Measurements from ENCODE around the gene CCDC158.
"Not testable (repeated sequence)": the region's sequence is repeated elsewhere in the genome, so short reads cannot be mapped to it uniquely, and the experiment has no call there.

Gene CCDC158

DNA sequence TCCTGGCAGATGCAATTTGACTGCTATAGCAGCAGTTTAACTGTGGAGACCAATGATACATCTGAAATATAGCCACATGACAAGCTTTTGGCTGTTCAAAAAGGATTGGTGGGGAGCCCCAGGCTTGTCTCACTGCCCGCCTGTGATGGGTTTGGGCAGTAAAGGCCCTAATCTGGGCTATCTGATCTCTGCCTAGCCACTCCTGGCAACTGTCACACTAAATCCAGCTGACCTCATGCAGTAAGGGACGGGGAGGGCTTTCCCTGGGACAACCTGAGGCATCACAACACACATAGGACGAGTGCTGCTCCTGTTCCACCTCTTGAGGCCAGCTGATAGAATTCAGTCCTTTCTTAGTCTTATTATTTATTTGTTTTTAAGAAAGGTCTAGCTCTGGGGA is 56.2 kb downstream of the CCDC158 start:
- no peak for DNase-seq

DNA sequence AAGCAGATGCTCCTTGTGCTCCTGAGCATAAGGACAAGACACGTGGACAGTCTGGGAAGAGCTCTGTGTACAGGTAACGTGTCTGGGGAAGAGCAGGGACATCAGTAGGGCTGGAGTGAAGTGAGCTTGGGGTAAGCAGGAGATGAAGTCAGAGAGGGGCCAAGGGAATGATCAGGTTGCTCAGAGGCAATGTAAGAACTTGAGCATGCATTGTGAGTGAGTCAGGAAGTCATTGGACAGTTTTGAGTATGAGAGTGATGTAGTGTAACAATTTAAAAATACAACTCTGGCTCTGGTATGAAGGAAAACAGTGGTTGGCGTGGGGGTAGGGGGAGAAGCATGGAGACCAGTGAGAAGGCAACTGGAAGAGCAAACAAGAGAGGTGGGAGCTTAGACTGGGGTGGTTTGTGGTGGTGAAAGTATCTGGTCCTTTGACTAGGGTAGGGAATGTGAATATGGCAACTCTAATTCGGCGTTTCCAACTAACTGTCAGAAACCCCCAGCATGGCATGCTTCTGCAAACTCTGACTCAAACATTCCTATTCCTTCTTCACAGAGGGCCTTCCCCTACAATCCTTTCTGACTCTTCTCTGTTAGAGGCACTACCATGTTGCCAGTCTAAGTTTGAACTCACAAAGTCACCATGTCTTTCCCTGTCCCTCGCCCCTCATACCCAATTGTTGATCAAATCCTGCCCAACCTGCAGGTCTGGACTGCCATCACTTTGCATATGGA is 57.2 kb downstream of the CCDC158 start:
- DNase-seq = no peak

DNA sequence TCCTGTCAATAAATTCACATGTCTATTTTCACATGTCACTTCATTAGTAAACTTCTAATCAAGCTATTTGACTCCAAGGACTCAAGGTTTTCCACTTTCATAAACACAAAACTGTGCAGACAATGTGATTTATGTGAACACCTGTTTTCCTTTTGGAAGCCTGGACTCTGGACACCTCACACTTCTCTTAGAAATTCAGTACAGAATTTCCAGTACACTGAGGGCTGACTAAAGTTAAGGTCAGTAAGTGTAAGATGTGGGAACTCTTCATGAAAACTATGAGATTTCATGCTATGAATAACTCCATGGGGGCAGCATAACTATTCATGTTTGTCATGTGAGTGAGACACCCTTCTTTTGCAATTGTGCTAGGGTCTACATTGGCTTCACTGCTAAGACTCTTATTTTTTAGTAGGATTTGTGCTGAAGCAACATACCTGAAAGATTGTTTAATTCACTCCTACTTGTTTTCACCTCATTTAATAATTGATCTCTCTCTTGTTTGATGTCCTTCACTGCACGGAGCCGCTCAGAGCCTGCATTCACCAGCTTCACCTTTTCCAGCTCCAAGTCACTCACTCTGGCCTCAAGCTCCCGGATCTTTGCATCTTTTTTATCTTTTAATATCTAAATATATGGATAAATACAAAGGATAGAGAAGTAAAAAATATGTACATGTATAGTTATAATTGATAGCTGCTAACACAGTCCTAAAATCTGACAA is 59.1 kb downstream of the CCDC158 start:
- DNase-seq = no peak

DNA sequence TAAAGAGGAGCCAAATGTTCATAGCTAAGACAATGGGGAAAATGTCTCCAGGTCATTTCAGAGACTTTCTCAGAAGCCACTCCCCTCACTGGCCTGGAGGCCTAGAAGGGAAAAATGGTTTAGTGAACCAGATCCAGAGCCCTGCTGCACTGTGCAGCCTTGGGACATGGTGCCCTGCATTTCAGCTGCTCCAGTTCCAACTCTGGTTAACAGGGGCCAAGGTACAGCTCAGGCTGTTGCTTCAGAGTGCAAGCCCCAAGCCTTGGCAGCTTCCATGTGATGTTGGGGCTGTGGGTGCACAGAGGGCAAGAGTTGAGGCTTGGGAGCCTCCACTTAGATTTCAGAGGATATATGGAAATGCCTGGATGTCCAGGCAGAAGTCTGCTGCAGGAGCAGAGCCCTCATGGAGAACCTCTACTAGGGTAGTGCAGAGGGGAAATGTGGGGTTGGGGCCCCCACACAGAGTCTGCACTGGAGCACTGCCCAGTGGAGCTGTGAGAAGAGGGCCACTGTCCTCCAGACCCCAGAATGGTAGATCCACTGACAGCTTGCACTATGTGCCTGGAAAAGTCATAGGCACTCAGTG is 61.0 kb downstream of the CCDC158 start:
- not testable (repeated sequence) for DNase-seq

DNA sequence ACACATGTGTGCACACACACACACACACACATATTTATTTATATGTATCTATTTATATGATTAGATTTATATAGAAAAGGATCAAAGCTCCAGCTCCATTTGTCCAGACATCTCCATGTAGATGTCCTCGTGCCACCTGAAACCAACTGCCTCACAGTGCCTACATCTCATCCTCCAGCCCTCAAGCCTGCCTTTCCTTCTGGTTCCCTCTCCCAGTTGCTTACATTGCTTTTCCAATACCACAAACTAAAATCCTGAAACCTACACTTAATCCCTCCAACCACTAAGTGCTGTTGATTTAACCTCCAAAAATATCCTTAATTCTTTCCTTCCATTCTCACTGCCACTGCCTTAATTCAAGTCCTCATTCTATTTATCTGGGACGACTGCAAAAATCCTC is 63.0 kb downstream of the CCDC158 start:
- no peak for DNase-seq

DNA sequence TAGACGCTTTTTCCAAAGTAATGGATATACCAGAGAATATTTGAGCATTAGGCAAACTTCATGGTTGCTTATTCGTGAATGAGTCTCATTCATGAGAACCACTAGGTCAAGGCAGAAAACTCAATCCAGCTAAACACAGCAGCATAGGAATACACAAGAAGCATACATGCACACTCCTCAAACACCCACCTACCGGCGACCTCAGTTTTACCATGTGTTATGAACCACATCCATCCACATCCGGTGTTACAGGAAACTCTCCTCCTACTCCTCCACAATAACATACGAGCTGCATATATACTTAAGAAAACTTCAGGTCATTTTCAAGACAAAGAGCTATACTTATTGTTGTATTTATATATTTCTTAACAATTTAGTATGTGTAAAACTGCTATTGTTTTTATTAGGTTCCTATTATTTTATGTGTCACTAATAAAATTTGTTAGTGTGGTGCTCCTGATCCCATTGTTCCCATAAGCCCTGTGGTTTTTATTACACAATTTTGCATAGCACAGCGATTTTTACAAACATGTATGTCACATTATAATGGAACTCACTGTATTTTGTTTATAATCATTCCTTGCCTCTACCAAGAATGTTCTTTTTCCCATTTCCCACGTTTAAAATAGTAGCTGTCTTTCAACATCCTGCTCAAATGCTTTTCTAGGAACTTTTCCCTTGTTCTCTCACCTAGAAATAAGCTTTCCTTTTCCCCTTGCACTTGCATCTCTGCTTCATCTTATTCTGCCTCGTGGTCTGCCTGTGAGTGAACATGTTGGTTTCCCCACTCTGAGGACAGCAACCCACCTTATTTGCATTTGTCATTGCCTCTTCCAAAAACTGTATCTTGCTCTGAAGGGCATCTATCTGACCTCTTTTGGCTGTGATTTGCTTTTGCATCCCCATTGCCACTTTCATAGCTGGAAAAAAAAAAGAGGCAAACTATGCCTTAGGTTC is 66.1 kb downstream of the CCDC158 start:
- no peak for DNase-seq

DNA sequence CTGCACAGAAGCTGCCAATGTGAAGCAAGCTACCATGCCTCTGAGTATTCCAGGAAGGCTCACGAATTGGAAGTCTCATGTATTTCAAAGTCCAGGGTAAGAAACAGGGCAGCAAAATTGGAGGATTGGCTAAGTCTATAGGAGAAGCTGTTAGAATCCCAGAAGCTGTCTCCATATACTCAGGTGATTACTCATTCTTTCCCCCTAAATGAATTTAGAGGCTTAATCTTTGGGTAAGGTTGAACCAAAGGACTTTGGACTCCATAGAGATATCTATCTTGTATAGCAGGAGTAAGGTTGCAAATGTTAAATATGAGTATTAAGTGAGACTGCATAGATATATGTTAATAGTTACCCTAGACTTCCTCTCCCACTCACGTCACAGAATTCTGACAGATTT is 78.1 kb downstream of the CCDC158 start:
- no peak for DNase-seq

DNA sequence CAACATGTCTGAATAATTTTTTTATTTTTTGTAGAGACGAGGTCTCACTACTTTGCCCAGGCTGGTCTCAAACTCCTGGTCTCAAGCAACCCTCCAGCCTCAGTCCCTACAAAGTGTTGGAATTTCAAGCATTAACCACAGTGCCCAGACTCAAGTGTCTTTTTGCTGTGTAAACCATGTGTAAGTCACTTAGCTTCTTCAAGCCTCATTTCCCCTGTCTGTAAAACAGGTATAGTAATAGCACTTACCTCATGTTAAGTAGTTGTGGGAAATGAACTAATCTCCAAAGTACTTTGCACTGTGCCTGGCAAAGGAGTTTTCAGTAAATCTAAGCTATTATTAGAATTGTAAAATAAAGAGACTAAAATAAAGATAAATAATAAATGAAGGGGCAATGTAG is 78.8 kb downstream of the CCDC158 start:
- DNase-seq = no peak

DNA sequence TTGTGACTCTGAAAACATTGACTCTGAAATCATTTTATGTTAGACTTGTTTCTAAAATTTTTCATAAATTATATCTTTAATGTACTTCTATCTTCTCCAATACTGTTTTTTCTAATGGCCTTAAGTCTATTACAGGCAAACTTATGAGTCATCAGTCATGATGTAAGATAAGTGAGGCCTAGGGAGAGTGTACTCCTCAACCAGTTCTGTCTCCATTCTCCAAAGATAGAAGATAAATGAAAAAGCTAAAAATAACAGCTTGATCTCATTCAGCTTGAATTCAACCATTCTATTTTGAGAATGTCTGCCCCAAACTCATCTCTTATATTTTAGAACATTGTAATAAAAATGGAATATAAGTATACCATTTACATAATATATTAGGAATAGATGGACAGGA is 79.9 kb downstream of the CCDC158 start:
- DNase-seq = no peak

DNA sequence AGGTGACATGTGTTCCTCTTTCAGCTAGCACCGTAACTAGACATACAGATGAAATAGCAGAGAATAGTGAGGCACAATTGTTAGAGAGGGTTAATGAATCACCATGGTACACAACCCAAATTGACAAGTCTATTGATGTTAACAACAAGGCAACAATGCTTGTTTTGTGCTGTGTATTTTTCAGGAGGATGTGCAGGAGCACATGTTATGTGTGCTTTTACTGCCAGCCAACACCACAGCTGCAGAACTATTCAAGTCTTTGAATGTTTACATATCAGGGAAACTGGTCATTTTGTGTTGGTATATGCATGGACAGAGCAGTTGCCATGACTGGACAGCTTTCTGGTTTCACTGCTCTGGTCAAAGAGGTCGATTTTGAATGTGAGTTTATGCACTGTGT is 81.6 kb downstream of the CCDC158 start:
- peak in 1 of 2 experiments; percentile 2 for DNase-seq

DNA sequence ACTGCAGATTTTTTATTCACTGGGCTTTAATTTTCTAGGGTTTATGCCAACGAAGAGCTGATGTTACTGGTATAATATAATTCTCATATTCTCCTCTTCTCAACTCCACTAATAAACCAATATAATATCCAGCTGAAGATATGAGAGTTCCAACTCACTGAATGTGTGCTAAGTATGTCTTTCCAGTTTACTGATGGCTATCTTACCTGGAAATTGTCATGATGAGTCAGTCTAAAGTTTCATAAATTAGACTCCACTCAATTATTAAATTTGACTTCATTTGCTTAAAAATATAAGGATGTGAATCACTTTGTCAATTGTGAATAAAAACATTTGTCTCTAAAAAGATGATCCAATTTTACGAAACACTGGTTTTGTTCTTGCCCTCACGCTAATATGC is 86.1 kb downstream of the CCDC158 start:
- DNase-seq = no peak

DNA sequence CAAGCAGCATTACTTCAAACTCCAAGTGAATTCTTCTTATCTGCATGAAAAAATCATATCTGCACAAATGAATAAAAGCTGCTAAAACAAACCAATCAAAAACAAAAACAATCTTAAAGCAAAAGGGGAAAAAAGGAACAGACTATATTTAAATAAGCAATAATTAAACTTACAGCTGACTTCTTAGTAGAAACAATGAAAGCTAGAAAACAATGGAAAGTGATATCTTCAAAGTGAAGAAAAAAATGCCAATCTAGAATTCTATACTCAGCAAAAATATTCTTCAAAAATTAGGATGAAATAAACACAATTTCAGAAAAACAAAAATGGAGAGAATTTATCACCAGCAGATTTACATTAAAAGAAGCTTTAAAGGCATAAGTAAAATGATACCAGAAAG is 94.4 kb downstream of the CCDC158 start:
- DNase-seq = no peak

DNA sequence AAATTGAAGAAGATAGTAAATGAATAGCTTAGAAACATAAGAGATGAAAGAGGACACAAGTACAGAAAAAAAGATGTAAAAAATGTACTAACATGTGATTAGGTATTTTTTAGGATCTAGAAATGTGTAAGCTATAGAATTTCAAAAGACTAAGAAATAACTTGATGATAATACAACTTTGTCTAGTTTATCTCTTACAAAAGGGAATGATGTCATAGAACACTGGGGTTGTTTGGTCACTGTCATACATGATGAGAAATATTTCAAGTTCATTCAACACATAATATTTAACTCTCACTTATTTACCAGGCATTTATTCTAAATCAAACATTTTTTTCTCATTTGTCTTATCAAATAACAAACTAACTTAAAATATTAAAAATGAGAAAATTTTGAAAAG is 95.9 kb downstream of the CCDC158 start:
- DNase-seq = no peak

DNA sequence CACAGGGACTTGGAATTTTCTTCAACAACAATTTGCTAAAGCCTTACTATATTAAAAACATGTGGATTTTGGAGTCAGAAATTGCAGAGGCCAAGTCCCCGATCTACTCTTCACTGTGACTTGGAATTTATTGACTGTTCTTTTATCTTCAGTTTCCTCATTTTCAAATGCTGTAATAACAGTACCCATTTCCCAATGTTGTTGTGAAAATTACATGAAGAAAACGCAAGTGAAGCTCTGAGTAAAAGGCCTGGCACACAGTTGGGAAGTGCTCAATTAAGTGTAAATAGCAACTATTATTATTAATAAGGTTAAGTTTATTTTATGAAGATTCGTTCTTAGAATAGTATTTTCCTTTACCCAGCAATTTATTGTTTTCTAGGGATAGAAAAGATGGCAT is 98.7 kb downstream of the CCDC158 start:
- DNase-seq = no peak

DNA sequence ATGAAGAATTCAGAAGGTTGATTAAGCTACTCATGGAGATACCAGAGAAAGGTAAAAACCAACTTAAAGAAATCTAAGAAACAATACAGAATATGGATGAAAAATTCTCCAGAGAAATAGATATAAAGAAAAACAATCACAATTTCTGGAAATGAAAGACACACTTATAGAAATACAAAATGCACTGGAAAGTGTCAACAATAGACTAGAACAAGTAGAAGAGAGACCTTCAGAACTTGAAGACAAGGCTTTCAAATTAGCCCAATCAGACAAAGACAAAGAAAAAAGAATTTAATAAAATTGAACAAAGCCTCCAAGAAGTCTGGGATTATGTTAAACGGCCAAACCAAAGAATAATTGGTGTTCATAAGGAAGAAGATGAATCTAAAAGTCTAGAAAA is 104.8 kb downstream of the CCDC158 start:
- no peak for DNase-seq

DNA sequence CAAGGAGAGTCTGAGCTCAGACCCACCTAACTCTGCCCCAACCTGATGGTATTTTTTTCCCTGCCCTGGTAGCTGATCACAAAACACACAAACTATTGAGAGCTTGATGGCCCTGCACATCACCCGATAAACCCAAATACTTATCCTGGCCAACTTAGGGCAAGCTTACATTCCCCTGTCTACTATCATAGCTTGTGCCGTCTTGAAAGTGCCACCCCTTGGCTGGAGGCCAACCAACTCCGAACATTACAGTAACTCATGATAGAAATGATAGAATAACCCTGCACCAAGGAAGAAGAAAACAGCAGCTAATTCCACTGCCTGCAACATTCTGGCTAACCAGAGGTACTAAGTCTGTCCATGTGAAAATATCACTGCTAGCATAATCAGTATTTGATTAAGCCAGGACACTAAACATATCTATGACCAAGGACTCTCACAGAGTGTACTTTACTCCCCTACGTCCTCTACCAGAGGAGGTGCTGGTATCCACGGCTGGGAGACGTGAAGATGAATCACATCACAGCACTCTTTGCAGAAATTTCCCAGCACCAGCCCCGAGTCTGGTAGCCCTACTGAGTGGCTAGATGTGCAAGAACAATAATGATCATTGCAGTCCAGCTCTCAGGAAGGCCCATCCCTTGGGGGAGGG is 105.5 kb downstream of the CCDC158 start:
- DNase-seq = no peak

DNA sequence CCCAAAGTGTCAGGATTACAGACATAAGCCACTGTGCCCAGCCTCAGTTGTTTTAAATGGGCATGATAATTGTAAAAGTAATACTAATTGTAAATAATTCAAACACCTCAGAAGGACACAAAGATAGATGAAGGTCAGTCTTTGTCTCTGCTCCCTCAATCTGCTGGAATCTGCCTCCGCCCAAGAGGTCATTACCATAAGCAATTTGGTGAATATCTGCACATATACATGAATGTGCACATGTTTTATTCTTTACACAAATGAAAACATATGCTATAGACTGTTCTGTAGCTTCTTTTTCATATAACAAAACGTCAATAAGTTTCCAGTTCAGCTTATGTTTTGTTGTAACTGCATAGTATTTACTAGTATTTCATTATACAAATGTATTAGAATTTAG is 107.4 kb downstream of the CCDC158 start:
- DNase-seq = no peak

DNA sequence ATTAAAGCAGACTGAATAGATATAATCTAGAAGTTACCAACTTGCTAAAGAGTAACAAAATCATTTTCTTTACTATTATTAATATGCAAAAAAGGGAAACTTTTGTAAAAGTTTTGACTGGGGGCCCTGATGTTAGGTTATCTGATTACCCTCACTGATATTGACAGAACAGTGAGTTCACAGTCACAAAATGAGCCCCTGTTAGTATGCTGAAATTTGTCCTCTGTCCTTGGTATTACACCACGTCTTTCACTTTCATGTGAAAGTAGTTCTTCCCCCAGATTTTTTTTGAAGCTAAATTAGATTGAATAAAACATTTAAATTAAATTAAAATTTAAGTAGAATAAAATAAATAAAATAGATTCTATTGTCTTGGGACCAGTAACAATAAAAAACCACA is 108.5 kb downstream of the CCDC158 start:
- no peak for DNase-seq

DNA sequence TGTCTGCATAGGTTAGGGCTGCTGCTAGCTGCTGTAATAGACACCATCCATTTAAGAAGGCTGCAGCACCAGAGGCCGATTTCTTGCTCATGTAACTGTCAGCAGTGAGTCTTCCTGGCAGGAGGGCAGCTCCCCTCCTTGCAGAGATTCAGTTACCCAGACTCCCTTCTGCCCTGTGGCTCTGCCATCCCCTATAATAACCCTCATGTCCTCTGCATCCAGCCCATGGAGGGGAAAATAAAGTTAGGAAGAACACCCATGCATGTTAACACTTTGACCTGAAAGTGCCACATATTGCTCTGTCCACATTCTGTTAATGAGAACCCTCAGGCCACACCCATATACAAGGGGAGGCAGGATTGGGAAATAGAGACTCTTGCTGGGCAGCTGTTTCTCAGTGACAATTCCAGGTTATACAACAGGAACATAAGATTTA is 109.0 kb downstream of the CCDC158 start:
- DNase-seq = no peak

DNA sequence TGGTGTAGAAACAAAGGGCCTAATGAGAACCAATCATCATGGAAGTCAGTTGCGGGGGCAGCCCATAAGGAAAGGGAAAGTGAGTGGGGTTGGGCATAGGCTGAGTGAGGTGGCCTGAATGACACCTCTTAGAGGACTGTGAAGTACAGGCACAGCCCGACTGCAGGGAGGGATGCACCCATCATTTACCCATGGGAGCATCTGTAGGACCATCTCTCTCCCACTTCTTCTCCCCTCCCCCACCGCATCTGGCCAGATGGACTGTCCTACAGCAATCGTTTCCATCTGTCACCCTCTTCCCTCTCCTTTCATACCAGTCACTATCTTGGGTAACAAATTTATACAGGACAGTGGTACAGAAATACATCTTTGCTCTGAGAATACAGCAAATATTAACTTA is 110.3 kb downstream of the CCDC158 start:
- no peak for DNase-seq

DNA sequence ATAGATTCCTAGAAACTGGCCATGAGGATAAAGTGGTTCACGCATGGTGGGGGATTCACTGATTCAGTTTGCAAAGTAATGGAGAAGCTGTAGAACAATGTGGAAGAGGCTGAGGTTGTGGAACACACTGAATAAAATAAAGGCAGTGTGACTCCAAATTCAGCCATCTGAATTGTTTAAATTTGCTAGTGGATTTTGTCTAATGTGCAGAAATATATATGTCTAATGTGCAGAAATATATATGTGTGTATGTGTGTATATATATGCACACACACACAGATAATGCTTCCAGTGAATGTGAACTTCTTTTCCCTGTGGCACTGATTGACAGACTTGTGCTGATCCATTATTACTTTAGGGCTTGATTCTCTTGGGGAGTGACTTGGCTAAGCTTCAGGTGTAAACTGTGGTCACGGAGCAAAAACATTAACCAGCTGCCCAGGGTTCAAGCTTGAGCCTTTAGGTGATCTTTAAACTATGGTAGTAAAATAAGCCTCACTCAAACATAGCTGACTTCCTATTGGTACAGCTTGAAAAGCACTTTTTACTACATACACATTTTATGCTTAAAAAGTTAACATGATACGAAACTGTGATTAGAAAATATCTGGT is 110.9 kb downstream of the CCDC158 start:
- DNase-seq = no peak

DNA sequence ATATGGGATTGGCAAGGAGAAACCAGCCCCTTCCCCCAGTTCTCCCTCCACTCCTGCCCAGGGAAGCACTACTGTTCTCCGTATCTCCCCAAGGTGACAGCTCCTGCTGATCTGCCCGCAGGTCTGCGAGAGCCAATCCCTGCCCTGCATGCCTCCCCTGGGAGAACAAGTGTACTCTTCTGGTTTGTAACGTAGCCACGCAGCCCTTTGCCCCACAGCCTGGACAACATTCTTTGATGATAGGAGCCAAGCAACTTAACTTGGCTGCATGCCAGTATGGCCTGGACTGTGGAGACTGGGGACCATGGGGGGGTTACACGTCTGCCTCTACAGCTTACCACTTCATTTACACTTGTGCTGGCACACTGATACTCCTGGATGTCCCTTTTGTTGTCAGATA is 112.4 kb downstream of the CCDC158 start:
- no peak for DNase-seq
